HG02870 (cell line): ENCODE data around the gene NUCB2.
A peak's percentile ranks its signal among the peaks of the same experiment; 100 is the strongest.
"Not testable (repeated sequence)": the region's sequence is repeated elsewhere in the genome, so short reads cannot be mapped to it uniquely, and the experiment has no call there.

Source experiments
- ATAC-seq: cut with Tn5 transposase; IDR thresholded peaks from one replicate; pipeline ENCODE4 v1.9.1; 2021; ENCODE audit warnings: mild to moderate bottlenecking, moderate library complexity; ENCODE audit not compliant: unreplicated experiment

Gene NUCB2

DNA sequence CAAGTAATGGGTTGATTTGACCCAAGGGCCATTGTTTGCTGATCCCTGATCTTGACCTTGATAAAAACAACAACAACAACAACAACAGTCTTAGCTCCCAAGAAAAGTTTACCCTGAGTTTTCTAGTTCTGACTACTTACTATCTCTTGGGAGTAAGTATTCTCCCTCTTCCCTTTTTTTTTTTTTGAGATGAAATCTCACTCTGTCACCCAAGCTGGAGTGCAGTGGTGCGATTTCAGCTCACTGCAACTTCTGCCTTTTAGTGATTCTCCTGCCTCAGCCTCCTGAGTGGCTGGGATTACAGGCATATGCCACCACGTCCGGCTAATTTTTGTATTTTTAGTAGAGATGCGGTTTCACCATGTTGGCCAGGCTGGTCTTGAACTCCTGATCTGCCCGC lies 8.0 kb upstream of the NUCB2 start:
- ATAC-seq, result not testable (repeated sequence)

DNA sequence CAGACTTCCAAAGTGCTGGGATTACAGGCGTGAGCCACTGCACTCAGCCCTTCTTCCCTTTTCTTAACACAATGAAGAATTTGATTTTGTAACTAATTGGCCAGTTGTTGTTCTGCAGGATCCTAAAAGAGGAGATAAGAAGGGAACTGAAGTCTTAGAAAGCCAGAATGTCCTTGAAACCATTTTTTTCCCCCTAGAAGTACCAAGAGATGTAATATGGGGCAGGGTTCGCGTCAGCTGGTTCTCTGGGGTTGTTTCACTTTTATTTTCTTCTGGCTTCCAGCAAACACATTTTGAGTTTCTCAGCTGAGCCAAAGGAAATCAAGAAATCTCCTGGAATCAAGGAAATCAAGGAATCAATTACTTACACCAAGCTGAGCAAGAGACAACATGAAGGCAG lies 7.6 kb upstream of the NUCB2 start:
- no peak for ATAC-seq

DNA sequence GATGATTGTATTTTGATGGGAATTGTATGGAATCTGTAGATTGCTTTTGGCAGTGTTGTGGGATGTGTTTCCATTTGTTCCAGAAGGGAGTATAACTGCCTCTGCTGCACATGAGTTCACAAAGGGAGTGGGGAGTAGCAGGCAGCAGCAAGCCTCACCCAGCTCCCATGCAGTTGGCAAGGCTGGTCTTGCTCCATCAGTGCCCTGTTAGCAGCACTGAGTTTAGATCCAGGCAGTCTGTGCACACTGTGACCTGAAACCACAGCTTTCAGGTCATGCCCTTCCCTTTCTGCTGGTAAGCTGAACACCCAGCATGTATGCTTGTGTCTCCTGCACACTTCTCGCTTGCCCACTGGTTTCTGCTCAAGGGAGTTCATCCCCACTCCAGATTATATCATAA lies 3.7 kb upstream of the NUCB2 start:
- ATAC-seq, result no peak

DNA sequence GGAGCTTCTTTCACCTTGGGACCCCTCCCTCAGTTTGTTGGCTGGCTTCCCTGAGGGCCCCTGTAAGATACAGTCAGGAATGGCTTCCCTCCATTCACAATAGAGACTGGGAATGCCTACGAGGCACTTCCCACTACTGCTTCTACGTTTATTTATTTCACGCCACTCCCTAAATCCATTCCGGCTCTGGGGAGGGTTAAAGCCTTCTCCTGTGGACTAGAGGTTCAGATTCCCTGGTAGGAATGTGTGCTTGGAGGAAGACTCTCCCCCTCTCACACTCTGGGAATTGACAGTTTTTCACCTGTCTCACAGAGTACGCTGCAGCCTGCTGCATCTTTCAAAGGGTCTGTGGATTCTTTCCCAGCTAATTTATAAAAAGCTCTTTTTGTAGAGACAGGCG lies 3.3 kb upstream of the NUCB2 start:
- no peak for ATAC-seq

DNA sequence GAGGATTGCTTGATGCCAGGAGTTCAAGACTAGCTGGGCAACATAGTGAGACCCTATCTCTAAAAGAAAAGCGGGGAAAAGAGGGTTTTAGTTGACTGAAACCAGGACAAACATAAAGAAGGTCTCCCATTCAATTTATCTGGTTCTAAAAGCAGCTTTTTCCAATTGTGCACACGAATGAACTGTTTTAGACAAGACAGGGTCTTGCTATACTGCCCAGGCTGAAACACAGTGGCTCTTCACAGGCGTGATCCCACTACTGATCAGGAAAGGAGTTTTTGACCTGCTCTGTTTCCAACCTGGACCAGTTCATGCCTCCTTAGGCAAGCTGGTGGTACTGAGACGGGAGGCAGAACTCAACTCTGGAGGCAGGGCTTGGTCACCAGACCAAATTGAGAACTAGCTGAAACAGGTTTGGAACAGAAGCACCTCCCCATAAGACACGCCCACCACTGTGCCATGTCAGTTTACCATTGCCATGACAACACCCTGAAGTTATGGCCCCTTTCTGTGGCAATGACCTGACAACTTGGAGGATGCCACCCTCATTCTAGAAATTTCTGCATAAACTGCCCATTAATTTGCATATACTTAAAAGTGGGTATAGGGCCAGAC lies 2.8 kb upstream of the NUCB2 start:
- ATAC-seq, result no peak

DNA sequence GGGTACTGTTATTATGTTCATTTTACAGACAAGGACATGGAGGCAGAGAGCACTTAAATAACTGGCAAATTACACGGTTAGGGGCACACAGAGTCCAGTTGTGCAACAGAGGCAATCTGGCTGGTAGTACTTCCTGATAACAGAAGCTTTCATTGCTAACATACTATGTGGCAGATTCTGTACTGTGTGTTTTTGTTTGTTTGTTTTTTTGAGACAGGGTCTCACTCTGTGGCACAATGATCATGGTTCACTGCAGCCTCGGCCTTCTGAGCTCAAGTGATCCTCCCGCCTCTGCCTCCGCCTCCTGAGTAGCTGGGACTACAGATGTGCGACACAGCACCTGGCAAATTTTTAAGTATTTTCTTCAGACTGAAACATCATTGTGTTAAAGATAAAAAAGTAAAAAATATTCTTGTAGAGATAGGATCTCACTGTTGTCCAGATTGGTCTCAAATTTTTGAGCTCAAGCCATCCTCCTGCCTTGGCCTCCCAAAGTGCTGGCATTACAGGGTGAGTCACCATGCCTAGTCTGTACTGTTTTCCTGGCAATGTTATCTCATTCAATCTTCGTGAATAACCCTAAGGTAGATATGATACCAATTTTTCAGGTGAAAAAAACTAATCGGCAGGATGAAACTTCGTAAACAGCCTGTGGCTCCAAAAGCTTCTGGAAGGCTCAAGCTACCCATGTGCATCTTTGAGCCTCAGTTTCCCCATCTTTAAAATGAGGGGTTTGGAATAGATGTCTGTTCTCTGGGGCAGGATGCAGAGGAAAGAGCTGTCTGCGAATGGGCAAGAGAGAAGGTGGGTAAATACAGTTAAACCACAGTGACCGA lies 921 bp upstream of the NUCB2 start:
- no peak for ATAC-seq

DNA sequence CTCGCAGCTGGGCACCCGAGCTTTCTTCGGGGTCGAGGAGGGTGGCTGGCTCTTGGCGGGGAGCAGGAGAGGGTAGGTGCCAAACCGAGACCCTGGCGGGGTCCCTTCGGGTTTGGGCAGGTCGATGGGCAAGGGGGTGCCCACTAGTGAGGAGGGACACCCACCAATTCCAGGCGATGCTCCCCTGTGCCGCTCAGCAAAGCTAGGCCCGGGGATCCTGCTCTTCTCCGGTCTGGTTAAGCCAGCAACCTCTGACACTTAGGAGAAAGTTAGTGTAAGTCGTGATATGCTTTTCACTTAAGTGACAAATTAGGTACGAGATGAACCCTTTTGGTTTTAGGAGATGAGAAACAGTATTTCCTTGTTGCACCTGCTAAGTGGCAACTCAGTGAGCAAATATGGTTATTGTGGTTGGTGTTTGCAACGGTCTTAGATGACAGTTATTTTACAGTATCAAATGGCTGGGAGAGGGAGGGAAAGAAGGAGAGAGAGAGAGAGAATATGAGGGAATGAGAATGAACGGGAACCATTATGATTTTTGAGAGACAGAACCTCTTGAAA lies 565 bp downstream of the NUCB2 start:
- peak; percentile 19 for ATAC-seq

DNA sequence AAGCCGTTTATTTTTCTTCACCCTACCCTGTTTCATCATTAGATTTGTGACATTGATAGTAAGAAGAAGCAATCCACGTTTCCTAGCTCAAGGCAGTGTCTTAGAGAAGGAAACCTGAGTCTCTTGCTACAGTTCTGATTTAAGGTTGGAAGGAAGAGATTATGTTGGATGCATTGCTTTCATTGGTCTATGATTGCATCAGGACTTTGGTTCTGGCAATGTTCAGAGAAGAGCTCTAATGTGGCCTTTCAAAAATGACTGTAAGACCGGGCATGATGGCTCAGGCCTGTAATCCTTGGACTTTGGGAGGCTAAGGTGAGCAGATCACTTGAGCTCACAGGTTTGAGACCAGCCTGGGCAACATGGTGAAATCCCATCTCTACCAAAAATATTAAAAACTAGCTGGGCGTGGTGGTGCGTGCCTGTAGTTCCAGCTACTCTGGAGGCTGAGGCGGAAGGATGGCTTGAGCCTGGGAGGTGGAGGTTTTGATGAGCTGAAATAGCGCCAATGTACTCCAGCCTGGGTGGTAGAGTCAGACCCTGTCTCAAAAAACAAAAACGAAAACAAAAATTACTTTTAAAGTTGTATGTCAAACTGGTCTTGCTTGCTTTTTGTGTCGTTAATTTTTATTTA lies 4.1 kb downstream of the NUCB2 start:
- ATAC-seq, result no peak

DNA sequence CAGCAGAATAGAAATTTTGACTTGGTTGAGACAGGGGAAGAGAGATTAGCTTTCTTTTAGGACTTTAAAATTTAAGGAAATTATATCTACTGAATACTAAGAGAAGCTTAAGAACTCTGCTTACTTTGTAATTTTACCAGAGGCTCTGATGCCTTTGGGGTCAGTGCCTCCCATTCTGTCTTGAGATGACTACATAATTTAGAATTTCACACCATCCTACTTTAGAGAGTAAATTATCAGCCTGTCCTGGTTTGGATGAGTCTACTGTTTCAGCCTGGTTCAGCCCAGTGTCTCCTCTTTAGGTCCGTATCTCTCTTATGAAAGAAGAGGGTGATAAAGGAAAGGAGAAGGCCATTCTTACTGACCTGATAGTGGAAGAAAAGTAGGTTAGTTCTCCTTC lies 9.8 kb downstream of the NUCB2 start:
- ATAC-seq, result no peak

DNA sequence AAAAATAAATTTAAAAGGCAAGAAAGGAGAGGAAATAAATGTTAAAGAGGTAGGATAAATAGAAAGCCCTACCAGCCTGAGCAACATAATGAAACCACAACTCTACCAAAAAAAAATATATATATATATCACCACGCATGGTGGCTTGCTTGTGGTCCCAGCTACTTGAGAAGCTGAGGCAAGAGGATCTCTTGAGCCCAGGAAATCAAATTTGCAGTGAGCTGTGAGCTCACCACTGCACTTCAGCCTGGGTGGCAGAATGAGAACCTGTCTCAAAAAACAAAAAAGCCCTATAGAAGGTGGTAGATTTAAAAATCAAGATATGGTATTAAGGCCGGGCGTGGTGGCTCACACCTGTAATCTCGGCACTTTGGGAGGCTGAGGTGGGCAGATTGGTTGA lies 10.5 kb downstream of the NUCB2 start:
- ATAC-seq, result no peak

DNA sequence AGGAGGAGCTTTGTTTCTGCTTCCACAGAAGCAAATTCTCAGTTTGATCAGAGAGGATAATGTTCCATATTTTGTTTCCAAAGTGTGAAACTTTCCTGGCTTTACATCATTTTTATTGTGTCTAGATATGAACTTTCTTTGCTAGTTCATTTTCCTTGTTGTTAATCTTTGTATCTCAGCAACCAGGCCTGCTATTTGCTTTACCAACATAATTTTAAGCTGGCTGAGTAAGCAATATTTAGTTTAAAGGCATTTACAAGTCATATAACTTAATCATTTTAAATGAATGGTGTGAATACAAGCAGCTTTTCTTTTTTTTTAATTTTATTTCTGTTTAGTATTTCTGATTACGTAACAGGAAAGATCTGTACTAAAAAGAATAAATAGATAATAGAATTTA lies 15.2 kb downstream of the NUCB2 start:
- no peak for ATAC-seq

DNA sequence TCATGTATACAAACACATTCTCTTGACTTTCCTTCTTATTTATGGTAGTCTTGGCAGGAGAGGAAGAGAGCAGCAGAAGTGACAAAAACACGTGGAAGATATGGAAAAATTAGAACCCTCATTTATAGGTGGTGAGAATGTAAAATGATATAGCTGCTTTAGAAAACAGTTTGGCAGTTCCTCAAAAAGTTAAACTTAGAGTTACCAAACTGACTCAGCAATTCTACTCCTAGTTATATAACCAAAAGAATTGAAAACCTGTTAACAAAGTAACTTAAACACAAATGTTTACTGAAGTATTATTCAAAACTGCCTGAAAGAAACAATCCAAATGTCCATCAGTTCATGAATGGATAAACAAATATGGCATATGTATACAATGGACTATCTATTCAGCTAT lies 16.8 kb downstream of the NUCB2 start:
- no peak for ATAC-seq

DNA sequence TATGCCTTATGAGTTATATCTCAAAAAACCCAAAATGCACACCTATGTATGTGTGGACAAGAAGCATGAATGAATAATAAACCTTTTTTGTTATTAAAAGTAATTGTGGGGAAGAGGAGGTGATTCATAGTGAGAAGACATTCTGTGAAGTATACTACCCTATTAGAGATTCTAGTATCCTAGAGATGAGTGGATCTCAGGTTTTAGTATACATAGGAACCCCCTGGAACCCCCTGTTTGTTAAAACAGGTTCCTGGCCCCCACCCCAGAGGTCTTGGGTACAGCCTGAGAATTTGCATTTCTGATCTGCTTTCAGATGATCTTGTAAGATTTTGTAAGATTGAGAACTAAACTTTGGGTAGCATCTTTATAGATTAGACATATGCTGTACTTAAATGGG lies 17.5 kb downstream of the NUCB2 start:
- peak; percentile 49 for ATAC-seq

DNA sequence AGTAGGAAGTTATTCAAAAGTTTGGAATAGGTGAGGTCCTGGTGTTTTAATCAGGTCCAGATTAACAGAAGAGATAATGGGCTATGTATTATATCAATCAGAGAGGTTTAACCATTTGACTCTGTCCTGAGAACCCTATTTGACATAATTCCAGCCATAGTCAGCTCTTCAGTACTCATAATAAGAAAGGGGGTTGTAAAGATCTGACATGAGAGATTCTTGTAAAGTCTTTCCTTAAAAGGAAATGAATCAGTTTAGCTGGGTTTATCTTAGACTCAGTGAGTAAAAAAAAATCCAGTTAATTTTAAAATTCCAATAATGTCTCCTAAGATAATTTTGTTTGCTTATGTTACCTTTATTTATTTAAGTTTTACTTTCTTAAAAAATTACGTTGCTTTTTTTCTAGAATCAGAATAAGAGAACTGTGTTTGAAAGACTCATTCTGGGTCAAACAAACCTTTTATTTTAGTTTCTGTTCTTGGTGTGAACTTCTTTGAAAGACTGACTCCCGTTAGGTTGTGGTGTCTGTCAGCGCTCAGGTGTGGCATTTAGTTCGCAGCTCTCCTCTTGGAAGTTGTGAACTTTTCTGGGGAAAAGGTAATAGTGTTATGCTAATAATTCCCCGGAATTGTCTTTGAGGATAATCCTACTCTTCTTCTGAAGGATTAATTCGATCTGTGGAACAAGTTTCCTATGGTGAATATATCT lies 20.5 kb downstream of the NUCB2 start:
- ATAC-seq, result peak; percentile 32

DNA sequence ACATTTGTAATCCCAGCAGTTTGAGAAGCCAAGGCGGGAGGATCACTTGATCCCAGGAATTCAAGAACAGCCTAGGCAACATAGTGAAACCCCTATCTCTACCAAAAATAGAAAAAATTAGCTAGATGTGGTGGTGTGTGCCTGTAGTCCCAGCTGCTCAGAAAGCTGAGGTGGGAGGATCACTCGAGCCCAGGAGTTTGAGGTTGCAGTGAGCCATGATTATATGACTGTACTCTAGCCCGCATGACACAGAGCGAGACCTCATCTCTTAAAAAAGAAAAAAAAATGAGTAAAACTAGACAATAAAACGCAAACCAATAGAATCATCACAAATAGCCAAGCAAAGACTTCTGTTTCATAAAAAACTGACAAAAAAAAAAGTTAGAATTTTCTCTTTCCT lies 21.8 kb downstream of the NUCB2 start:
- ATAC-seq, result peak; percentile 83

DNA sequence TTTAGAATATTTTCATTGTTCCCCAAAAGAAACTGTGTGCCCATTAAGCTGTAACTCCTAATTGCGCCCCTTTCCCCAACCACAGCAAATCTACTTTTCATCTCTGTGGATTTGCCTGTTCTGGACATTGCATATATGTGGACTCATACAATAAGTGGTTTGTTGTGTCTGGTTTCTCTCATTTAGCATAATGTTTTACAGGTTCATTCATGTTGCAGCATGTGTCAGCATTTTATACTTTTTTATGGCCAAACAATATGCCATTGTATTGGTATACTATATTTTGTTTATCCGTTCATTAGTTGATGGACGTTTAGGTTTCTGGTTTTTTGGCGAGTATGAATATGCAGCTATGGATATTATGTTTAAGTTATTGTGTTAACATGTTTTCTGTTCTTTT lies 23.8 kb downstream of the NUCB2 start:
- no peak for ATAC-seq

DNA sequence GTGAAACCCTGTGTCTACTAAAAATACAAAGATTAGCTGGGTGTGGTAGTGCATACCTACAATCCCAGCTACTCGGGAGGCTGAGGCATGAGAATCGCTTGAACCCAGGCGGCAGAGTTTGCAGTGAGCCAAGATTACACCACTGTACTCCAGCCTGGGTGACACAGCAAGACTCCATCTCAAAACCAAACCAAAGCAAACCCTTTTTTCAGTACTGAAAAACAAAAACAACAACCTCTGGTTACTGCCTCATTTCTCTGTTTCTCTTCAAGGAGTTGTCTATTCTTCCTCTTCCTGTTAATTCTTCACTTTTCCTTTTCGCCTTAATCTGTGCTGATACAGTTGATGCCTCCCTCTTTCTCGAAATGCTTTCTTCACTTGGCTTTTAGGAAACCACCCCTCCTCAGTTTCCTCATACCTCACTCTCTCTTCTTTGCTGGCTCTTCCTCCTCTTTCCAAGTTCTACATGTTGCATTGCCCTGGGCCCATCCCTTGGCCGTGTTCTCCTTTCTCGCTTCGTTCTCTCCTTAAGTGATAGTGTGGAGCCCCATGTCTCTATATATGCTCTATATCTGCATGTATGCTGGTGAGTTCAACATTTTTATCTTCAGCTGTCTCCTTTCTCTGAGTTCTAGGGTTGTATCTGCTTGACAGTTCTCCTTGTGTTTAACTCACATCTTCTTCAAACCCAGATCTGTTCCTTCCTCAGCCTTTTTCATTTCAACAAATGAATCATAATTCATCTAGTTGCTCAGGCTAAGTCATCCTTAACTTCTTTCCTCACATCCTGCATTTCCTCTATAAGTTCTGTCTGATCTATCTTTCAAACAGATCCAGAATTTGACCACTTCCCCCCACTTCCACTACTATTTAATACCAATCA lies 37.1 kb downstream of the NUCB2 start:
- no peak for ATAC-seq

DNA sequence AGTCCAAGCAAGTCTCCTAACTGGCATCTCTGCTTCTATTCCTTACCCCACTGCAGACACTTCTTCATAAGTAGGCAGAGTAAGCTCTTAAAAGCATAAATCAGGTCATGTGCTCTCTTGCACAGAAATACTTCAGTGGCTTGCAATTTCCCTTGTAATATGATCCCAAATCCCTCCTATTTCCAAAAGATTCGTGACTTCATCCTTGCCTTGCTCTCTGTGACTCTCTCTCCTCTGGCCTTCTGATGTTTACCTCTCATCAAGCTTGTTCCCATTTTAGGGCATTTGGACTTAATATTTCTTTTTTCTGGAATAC lies 37.7 kb downstream of the NUCB2 start:
- no peak for ATAC-seq

DNA sequence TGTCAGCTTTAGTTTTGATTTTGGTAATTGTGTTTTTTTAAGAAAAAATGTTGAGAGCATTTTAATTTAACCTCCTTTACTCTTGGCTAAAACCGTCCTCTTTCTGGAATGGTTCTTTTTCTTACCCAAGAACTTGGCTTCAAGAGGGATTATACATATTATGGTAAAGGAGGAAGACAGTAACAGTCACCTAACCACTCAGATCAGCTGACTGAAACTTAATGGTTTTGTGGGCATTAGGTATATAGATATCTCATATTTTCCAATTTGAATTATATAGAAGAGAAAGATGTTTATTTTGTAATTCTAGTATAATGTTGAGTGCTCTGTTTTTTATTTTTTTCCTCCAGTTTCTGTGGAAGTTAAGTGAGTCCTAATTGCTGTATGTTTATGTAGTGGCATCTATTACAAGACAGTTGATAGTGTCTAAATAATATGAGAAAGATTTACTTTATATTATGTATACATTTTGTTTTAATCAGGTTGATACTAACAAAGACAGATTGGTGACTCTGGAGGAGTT lies 38.4 kb downstream of the NUCB2 start:
- no peak for ATAC-seq

DNA sequence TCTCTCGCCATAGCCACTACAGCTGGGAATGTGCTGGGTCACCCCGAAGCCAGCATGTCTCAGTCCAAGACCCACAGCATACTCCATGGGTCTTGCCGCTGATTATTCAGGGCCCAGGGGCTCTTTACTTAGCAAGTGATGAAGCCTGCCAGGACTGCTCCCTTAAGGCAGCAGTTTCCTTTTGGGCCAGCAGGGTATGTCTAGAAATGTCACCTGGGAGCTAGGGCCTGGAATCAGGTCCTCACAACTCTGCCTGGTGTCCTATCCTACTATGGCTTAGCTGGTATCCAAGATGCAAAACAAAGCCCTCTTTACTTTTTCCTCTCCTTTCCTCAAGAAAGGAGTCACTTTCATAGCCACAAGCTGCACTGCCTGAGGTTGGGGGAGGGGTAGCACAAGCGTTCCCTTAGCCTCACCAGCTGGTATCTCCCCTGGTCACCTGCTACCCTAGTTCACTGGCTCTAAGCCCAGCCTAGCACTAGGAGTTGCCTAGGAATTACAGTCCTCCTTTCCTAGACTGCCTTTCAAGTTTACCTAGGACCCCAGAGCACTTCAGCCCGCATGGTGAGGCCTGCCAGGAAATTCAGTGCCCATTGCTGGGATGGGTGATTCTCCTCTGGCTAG lies 52.4 kb downstream of the NUCB2 start:
- ATAC-seq, result no peak
